ENCODE measurements around the gene OASL. TPM values are rescaled to one million over a fixed set of nuclear protein-coding genes. Genes with fewer than 3 reads are reported as not detected.
"Not testable (repeated sequence)": the region's sequence is repeated elsewhere in the genome, so short reads cannot be mapped to it uniquely, and the experiment has no call there.

OASL gene
- total RNA-seq, 4 donors from 2014 or later, result 5.2 to 18.7 (median 11.5) TPM

GRCh38 chr12:121079736-121080272 is 40.8 kb upstream of the OASL start:
- Histone ChIP-seq H3K4me1 (no peaks in the 10 kb centered on the region), H3K4me3 (no peak overlapping the region), H3K36me3 (no peaks in the 10 kb centered on the region), H3K27ac (no peak overlapping the region), H3K27me3 (no peaks in the 10 kb centered on the region), H3K9me3 (no peaks in the 10 kb centered on the region)
- intact Hi-C loops (cut with DNase I; ENCODE audit: low total_unique reads) (no loop called here), in situ Hi-C loops (cut with MboI; ENCODE audit: low pct_ligation_motif_present in 1 of 4, low pct_unique_long_range_greater_than_20kb in 1 of 4, low sequenced_read_pairs in 3 of 4) (no loop called here)
- 92% methylated on average over 13 of the region's 13 CpGs; no CpG with 5 or more reads in 1 of the 2 donors for WGBS, 2 donors (ENCODE audit: low coverage in 1 of 2)
- no peak for DNase-seq
- TF ChIP-seq CTCF (IDR thresholded peaks at IDR 0.05) (no peak), POLR2AphosphoS5 (IDR thresholded peaks at IDR 0.05) (no peak), POLR2A (IDR thresholded peaks at IDR 0.05) (no peak), EP300 (IDR thresholded peaks at IDR 0.05; ENCODE audit: low read depth) (no peak)

- not testable (repeated sequence) for H3K36me3 ChIP-seq
- 93% methylated on average over 1 of the region's 3 CpGs; no CpG with 5 or more reads in 1 of the 2 donors for WGBS, 2 donors (ENCODE audit: low coverage in 1 of 2)
Measured at GRCh38 chr12:121077440-121077839, 38.4 kb upstream of the OASL start.

GRCh38 chr12:121075911-121076310 is 36.9 kb upstream of the OASL start:
- H3K27ac ChIP-seq; DNase-seq; H3K27me3 ChIP-seq; H3K4me1 ChIP-seq; intact Hi-C loops (cut with DNase I; ENCODE audit: low total_unique reads); H3K9me3 ChIP-seq; H3K4me3 ChIP-seq; in situ Hi-C loops (cut with MboI; ENCODE audit: low pct_ligation_motif_present in 1 of 4, low pct_unique_long_range_greater_than_20kb in 1 of 4, low sequenced_read_pairs in 3 of 4); H3K36me3 ChIP-seq: not testable (repeated sequence)
- 92% methylated on average over 4 of the region's 33 CpGs; no CpG with 5 or more reads in 1 of the 2 donors for WGBS, 2 donors (ENCODE audit: low coverage in 1 of 2)

More at GRCh38 chr12:121077440-121077839, 38.4 kb upstream of the OASL start:
- H3K9me3 ChIP-seq; H3K4me3 ChIP-seq; H3K4me1 ChIP-seq; H3K27me3 ChIP-seq; H3K27ac ChIP-seq; intact Hi-C loops (cut with DNase I; ENCODE audit: low total_unique reads); in situ Hi-C loops (cut with MboI; ENCODE audit: low pct_ligation_motif_present in 1 of 4, low pct_unique_long_range_greater_than_20kb in 1 of 4, low sequenced_read_pairs in 3 of 4); DNase-seq: not testable (repeated sequence)

- H3K27me3 ChIP-seq, result no peaks in the 10 kb centered on the region
- H3K27ac ChIP-seq, result no peak overlapping the region
- 85 to 87% methylated on average over 3 of the region's 3 CpGs for WGBS, 2 donors (ENCODE audit: low coverage in 1 of 2)
- H3K4me3 ChIP-seq, result no peak overlapping the region
- no peaks in the 10 kb centered on the region for H3K4me1 ChIP-seq
- intact Hi-C loops (cut with DNase I; ENCODE audit: low total_unique reads) (no loop called here), in situ Hi-C loops (cut with MboI; ENCODE audit: low pct_ligation_motif_present in 1 of 4, low pct_unique_long_range_greater_than_20kb in 1 of 4, low sequenced_read_pairs in 3 of 4) (no loop called here)
- H3K36me3 ChIP-seq, result no peaks in the 10 kb centered on the region
- DNase-seq, result no peak
- no peak for TF ChIP-seq POLR2AphosphoS5 (IDR thresholded peaks at IDR 0.05)
- no peak for TF ChIP-seq EP300 (IDR thresholded peaks at IDR 0.05; ENCODE audit: low read depth)
- TF ChIP-seq POLR2A (IDR thresholded peaks at IDR 0.05), result no peak
- no peak for TF ChIP-seq CTCF (IDR thresholded peaks at IDR 0.05)
- peaks cover 4 to 9% of the 10 kb centered on the region in 2 donors for H3K9me3 ChIP-seq
Measured at GRCh38 chr12:121072147-121072546, 33.1 kb upstream of the OASL start.

- no peak overlapping the region for H3K4me3 ChIP-seq
- H3K9me3 ChIP-seq, result peaks cover 4 to 9% of the 10 kb centered on the region in 2 donors
- no peaks in the 10 kb centered on the region for H3K27me3 ChIP-seq
- H3K4me1 ChIP-seq, result no peaks in the 10 kb centered on the region
- WGBS, 2 donors (ENCODE audit: low coverage in 1 of 2), result 89 to 93% methylated on average over 6 of the region's 6 CpGs
- in situ Hi-C loops (cut with MboI; ENCODE audit: low pct_ligation_motif_present in 1 of 4, low pct_unique_long_range_greater_than_20kb in 1 of 4, low sequenced_read_pairs in 3 of 4), result no loop called here
- TF ChIP-seq POLR2A (IDR thresholded peaks at IDR 0.05) (no peak), CTCF (IDR thresholded peaks at IDR 0.05) (no peak), POLR2AphosphoS5 (IDR thresholded peaks at IDR 0.05) (no peak), EP300 (IDR thresholded peaks at IDR 0.05; ENCODE audit: low read depth) (no peak)
- H3K36me3 ChIP-seq, result no peaks in the 10 kb centered on the region
- intact Hi-C loops (cut with DNase I; ENCODE audit: low total_unique reads), result no loop called here
- DNase-seq, result no peak
- H3K27ac ChIP-seq, result no peak overlapping the region
Measured at GRCh38 chr12:121069206-121069605, 30.2 kb upstream of the OASL start.
